Measurements from ENCODE around the gene ST6GALNAC4.
A peak's percentile ranks its signal among the peaks of the same experiment; 100 is the strongest.
"Not testable (repeated sequence)": the region's sequence is repeated elsewhere in the genome, so short reads cannot be mapped to it uniquely, and the experiment has no call there.

Gene ST6GALNAC4

GRCh38 chr9:127872369-127873222, 44.2 kb downstream of the ST6GALNAC4 start:
- no peak for DNase-seq (ENCODE audit: low spot score)

- no peak for DNase-seq (ENCODE audit: low spot score)
Observed at GRCh38 chr9:127871531-127871930, 45.3 kb downstream of the ST6GALNAC4 start.

GRCh38 chr9:127870887-127871286, 46.0 kb downstream of the ST6GALNAC4 start:
- no peak for DNase-seq (ENCODE audit: low spot score)

- not testable (repeated sequence) for DNase-seq (ENCODE audit: low spot score)
Observed at GRCh38 chr9:127870153-127870491, 46.7 kb downstream of the ST6GALNAC4 start.

GRCh38 chr9:127869310-127870152, 47.3 kb downstream of the ST6GALNAC4 start:
- peak; percentile 80 for DNase-seq (ENCODE audit: low spot score)

- DNase-seq (ENCODE audit: low spot score) = no peak
Observed at GRCh38 chr9:127868278-127868902, 48.5 kb downstream of the ST6GALNAC4 start.

- no peak for DNase-seq (ENCODE audit: low spot score)
Observed at GRCh38 chr9:127867356-127868277, 49.2 kb downstream of the ST6GALNAC4 start.

- no peak for DNase-seq (ENCODE audit: low spot score)
Observed at GRCh38 chr9:127866535-127866934, 50.3 kb downstream of the ST6GALNAC4 start.

- no peak for DNase-seq (ENCODE audit: low spot score)
Observed at GRCh38 chr9:127865645-127866464, 51.0 kb downstream of the ST6GALNAC4 start.

- DNase-seq (ENCODE audit: low spot score) = no peak
Observed at GRCh38 chr9:127863191-127863621, 53.6 kb downstream of the ST6GALNAC4 start.

GRCh38 chr9:127862075-127863011, 54.5 kb downstream of the ST6GALNAC4 start:
- DNase-seq (ENCODE audit: low spot score) = no peak

GRCh38 chr9:127860779-127861178, 56.1 kb downstream of the ST6GALNAC4 start:
- DNase-seq (ENCODE audit: low spot score) = no peak

GRCh38 chr9:127860260-127860659, 56.6 kb downstream of the ST6GALNAC4 start:
- no peak for DNase-seq (ENCODE audit: low spot score)

GRCh38 chr9:127858041-127858512, 58.8 kb downstream of the ST6GALNAC4 start:
- DNase-seq (ENCODE audit: low spot score) = no peak

Small RNA genes lying within 50 kb of the gene (small RNA-seq; reads per million reads assigned to genes)
- 0 to 0.04 reads per million in 2 experiments for gene MIR4672
